CD4-positive, alpha-beta T cell (primary cell): Measurements from ENCODE around the gene DLGAP3. TPM values are rescaled to one million over a fixed set of nuclear protein-coding genes. Genes with fewer than 3 reads are reported as not detected.

Experiments used
- ATAC-seq: fragments of 200-7000 bp; cut with Tn5 transposase; one replicate; pipeline ENCODE4 v1.10.0; 2022; ENCODE audit warnings: mild to moderate bottlenecking; ENCODE audit not compliant: poor library complexity
- CTCF ChIA-PET: fragments of 350-600 bp; sonication (Branson Sonifier 250); formaldehyde crosslinking; loops from one replicate; lab custom pipeline; 2021; ENCODE audit warnings: antibody characterized with exemption, inconsistent platforms; lab: Charles Lee
- POLR2A ChIA-PET: fragments of 350-600 bp; sonication (Branson Sonifier 250); formaldehyde crosslinking; loops from one replicate; lab custom pipeline; 2021; ENCODE audit warnings: antibody characterized with exemption, inconsistent platforms; lab: Charles Lee
- DNase-seq, 14 experiments: peaks; one replicate each; pipeline ENCODE4 v3.0.0-alpha.2; 2013 to 2020; ENCODE audit warnings: mixed read lengths in 2 of 14
- H3K27ac ChIP-seq, 2 donors: one replicate each; pipeline versions ENCODE4 v1.5.1 to v1.7.0; 2013; ENCODE audit warnings: low read length in 2 of 2, low read depth in 1 of 2, mild to moderate bottlenecking in 1 of 2
- H3K27me3 ChIP-seq, 2 experiments: 1 replicate in 1 of 2; 2 replicates in 1 of 2; pipeline versions ENCODE4 v1.6.1 to v1.7.0; 2013; ENCODE audit warnings: low read length in 2 of 2, control low read depth in 1 of 2, mild to moderate bottlenecking in 1 of 2, moderate library complexity in 1 of 2; ENCODE audit not compliant: insufficient read depth in 2 of 2, control insufficient read depth in 1 of 2
- H3K36me3 ChIP-seq: one replicate; pipeline ENCODE4 v1.6.1; 2013; ENCODE audit warnings: low read length, control low read depth; ENCODE audit not compliant: insufficient read depth
- H3K4me1 ChIP-seq: one replicate; pipeline ENCODE4 v1.6.1; 2013; ENCODE audit warnings: low read length, control low read depth; ENCODE audit not compliant: insufficient read depth
- H3K4me3 ChIP-seq: one replicate; pipeline ENCODE4 v1.5.1; 2013; ENCODE audit warnings: mild to moderate bottlenecking, low read length, moderate library complexity
- H3K9me3 ChIP-seq, 2 experiments: 1 replicate in 1 of 2; 2 replicates in 1 of 2; pipeline versions ENCODE4 v1.6.1 to v1.7.0; 2013; ENCODE audit warnings: low read length in 2 of 2, mild to moderate bottlenecking in 2 of 2, control low read depth in 1 of 2, moderate library complexity in 1 of 2; ENCODE audit not compliant: control insufficient read depth in 1 of 2, insufficient read depth in 1 of 2
- H3K27ac Mint-ChIP-seq: one replicate; pipeline ENCODE4 v1.8.0; 2020; ENCODE audit warnings: mixed read lengths
- H3K27me3 Mint-ChIP-seq: one replicate; pipeline ENCODE4 v1.8.0; 2021; ENCODE audit warnings: mixed read lengths
- H3K36me3 Mint-ChIP-seq: one replicate; pipeline ENCODE4 v1.8.0; 2021; ENCODE audit warnings: low read depth, mixed read lengths
- H3K4me1 Mint-ChIP-seq: one replicate; pipeline ENCODE4 v1.8.0; 2021; ENCODE audit warnings: low read depth, mixed read lengths
- H3K4me3 Mint-ChIP-seq: one replicate; pipeline ENCODE4 v1.8.0; 2020; ENCODE audit warnings: mild to moderate bottlenecking, mixed read lengths
- H3K9me3 Mint-ChIP-seq: one replicate; pipeline ENCODE4 v1.8.0; 2020; ENCODE audit warnings: mixed read lengths
- intact Hi-C, 2 experiments: fragments of 100-400 bp; cut with DNase I in 1 of 2; cut with micrococcal nuclease in 1 of 2; formaldehyde crosslinking; loops; one replicate each; pipeline versions ENCODE4 v1.15.1 to v1.9.0; 2023 to 2025; cut with DNase I, micrococcal nuclease
- total RNA-seq, 174 experiments: library from RNA in 2 of 174; stranded (reverse) in 2 of 174; gene quantifications; one replicate each; pipeline ENCODE4 v1.2.3 and lab custom pipeline; 2021 to 2026
- TF ChIP-seq, protein P1 (sequence below): fragments of 200-600 bp; IDR thresholded peaks from one replicate; pipeline ENCODE4 v1.8.0; 2022; ENCODE audit warnings: antibody characterized with exemption, mild to moderate bottlenecking

DLGAP3 gene
- total RNA-seq, 2 experiments from 2014 or later: 0.34 to 0.44 TPM

DNA sequence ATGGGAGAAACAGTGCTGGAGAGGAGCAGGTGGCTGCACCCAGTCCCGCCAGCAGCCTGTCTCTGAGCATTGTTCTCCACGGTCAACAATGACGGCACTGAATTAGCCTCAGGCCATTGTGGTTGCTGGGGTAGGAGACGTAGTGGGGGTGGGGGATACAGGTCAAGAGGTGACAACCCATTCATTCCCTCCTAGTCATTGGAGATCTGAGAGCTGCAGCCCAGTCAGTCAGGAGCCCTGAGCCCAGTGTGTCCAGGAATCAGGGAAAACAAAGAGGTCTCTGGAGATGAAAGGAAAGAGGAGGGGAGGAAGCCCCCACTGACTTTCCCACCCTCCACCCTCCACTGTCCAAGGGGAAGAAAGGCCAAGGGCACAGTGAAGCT, 85.2 kb downstream of the DLGAP3 start:
- DNase-seq (no peak), ATAC-seq (no peak)
- no peaks in the 10 kb centered on the region for H3K4me1 ChIP-seq
- Mint-ChIP-seq H3K27ac (no peak overlapping the region), H3K9me3 (no peaks in the 10 kb centered on the region), H3K27me3 (no peaks in the 10 kb centered on the region), H3K36me3 (peaks cover 17% of the 10 kb centered on the region), H3K4me1 (peaks cover 3% of the 10 kb centered on the region), H3K4me3 (no peak overlapping the region)
- TF ChIP-seq, protein P1, sequence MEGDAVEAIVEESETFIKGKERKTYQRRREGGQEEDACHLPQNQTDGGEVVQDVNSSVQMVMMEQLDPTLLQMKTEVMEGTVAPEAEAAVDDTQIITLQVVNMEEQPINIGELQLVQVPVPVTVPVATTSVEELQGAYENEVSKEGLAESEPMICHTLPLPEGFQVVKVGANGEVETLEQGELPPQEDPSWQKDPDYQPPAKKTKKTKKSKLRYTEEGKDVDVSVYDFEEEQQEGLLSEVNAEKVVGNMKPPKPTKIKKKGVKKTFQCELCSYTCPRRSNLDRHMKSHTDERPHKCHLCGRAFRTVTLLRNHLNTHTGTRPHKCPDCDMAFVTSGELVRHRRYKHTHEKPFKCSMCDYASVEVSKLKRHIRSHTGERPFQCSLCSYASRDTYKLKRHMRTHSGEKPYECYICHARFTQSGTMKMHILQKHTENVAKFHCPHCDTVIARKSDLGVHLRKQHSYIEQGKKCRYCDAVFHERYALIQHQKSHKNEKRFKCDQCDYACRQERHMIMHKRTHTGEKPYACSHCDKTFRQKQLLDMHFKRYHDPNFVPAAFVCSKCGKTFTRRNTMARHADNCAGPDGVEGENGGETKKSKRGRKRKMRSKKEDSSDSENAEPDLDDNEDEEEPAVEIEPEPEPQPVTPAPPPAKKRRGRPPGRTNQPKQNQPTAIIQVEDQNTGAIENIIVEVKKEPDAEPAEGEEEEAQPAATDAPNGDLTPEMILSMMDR: no peak
- H3K27me3 ChIP-seq: no peaks in the 10 kb centered on the region
- H3K27ac ChIP-seq: no peak overlapping the region
- intact Hi-C loops: no loop called here
- H3K9me3 ChIP-seq: no peaks in the 10 kb centered on the region
- H3K36me3 ChIP-seq: peaks cover 21% of the 10 kb centered on the region
- no peak overlapping the region for H3K4me3 ChIP-seq
- POLR2A ChIA-PET: no interaction called here
- CTCF ChIA-PET: interaction anchor here (2.3 kb wide), 1 partner anchor 8 kb away, joined by 8 read pairs; no protein-coding TSS in a partner anchor

- ATAC-seq (no peak), DNase-seq (no peak)
- no peak overlapping the region for H3K27ac ChIP-seq
- Mint-ChIP-seq H3K4me1 (no peaks in the 10 kb centered on the region), H3K27me3 (no peaks in the 10 kb centered on the region), H3K27ac (no peak overlapping the region), H3K36me3 (peaks cover 11% of the 10 kb centered on the region), H3K9me3 (no peaks in the 10 kb centered on the region), H3K4me3 (no peak overlapping the region)
- no peaks in the 10 kb centered on the region for H3K27me3 ChIP-seq
- no peak overlapping the region for H3K4me3 ChIP-seq
- TF ChIP-seq, protein P1: no peak
- peaks cover 14% of the 10 kb centered on the region for H3K36me3 ChIP-seq
- intact Hi-C loops: no loop called here
- H3K4me1 ChIP-seq: no peaks in the 10 kb centered on the region
- ChIA-PET CTCF (interaction anchor here (2.3 kb wide), 1 partner anchor 9 kb away, joined by 8 read pairs; no protein-coding TSS in a partner anchor), POLR2A (no interaction called here)
- H3K9me3 ChIP-seq: no peaks in the 10 kb centered on the region
Observed at GRCh38 chr1:34843392-34844251, 85.8 kb downstream of the DLGAP3 start.

DNA sequence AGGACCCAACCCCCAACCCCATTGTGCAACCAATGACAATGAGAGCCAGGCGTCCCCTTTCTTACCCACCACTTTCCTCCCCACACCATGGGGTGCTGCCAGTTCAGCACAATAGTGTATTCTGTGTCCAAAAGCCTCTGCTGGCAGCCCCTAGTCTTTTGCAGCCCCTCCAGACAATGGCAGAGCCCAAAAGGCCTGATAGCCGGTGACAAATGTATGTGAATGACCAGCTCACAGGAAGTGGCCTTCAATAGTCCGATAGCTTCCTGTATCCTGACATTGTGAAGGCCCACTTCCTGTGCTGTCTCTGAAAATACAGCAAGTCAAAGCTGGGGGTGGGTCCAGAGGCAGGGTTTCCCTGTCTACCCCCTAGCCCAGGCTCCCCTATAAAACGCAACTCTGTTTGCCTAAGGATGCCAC, 86.5 kb downstream of the DLGAP3 start:
- H3K27me3 ChIP-seq: no peaks in the 10 kb centered on the region
- H3K9me3 ChIP-seq: no peaks in the 10 kb centered on the region
- intact Hi-C loops: no loop called here
- TF ChIP-seq, protein P1: no peak
- no peaks in the 10 kb centered on the region for H3K4me1 Mint-ChIP-seq
- ChIA-PET CTCF (interaction anchor here (2.3 kb wide), 1 partner anchor 10 kb away, joined by 8 read pairs; no protein-coding TSS in a partner anchor), POLR2A (no interaction called here)
- no peaks in the 10 kb centered on the region for H3K27me3 Mint-ChIP-seq
- H3K36me3 Mint-ChIP-seq: peaks cover 4% of the 10 kb centered on the region
- H3K4me3 ChIP-seq: no peak overlapping the region
- H3K27ac ChIP-seq: no peak overlapping the region
- peaks cover 10% of the 10 kb centered on the region for H3K36me3 ChIP-seq
- ATAC-seq (no peak), DNase-seq (no peak)
- H3K4me1 ChIP-seq: no peaks in the 10 kb centered on the region
- H3K27ac Mint-ChIP-seq: no peak overlapping the region
- H3K9me3 Mint-ChIP-seq: no peaks in the 10 kb centered on the region
- no peak overlapping the region for H3K4me3 Mint-ChIP-seq
